HG02840 (cell line): Measurements from ENCODE around the gene ICA1.

Experiments
- ATAC-seq: cut with Tn5 transposase; IDR thresholded peaks from one replicate; pipeline ENCODE4 v1.9.1; 2021; ENCODE audit warnings: mild to moderate bottlenecking, moderate library complexity, moderate number of reproducible peaks; ENCODE audit not compliant: unreplicated experiment, low FRiP score

Gene ICA1

GRCh38 chr7:8205031-8205387, 57.0 kb downstream of the ICA1 start:
- no peak for ATAC-seq

- no peak for ATAC-seq
Observed at GRCh38 chr7:8204339-8205030, 57.5 kb downstream of the ICA1 start.

GRCh38 chr7:8201846-8202441, 60.0 kb downstream of the ICA1 start:
- no peak for ATAC-seq

- no peak for ATAC-seq
Observed at GRCh38 chr7:8200717-8201116, 61.2 kb downstream of the ICA1 start.

GRCh38 chr7:8200316-8200715, 61.7 kb downstream of the ICA1 start:
- no peak for ATAC-seq

GRCh38 chr7:8197994-8198698, 63.8 kb downstream of the ICA1 start:
- ATAC-seq, result no peak

- ATAC-seq, result no peak
Observed at GRCh38 chr7:8192897-8193296, 69.1 kb downstream of the ICA1 start.

GRCh38 chr7:8190119-8190895, 71.7 kb downstream of the ICA1 start:
- no peak for ATAC-seq

- ATAC-seq, result no peak
Observed at GRCh38 chr7:8189625-8190024, 72.3 kb downstream of the ICA1 start.

GRCh38 chr7:8185926-8186683, 75.9 kb downstream of the ICA1 start:
- no peak for ATAC-seq

- no peak for ATAC-seq
Observed at GRCh38 chr7:8184221-8184620, 77.7 kb downstream of the ICA1 start.

GRCh38 chr7:8179486-8179885, 82.5 kb downstream of the ICA1 start:
- no peak for ATAC-seq

GRCh38 chr7:8178353-8178752, 83.6 kb downstream of the ICA1 start:
- ATAC-seq, result no peak

- ATAC-seq, result peak; percentile 54
Observed at GRCh38 chr7:8177109-8177933, 84.6 kb downstream of the ICA1 start.

- ATAC-seq, result peak; percentile 69
Observed at GRCh38 chr7:8176370-8177081, 85.4 kb downstream of the ICA1 start.

- ATAC-seq, result no peak
Observed at GRCh38 chr7:8175929-8176369, 86.0 kb downstream of the ICA1 start.

- no peak for ATAC-seq
Observed at GRCh38 chr7:8172372-8173354, 89.3 kb downstream of the ICA1 start.

- ATAC-seq, result no peak
Observed at GRCh38 chr7:8169171-8169570, 92.8 kb downstream of the ICA1 start.
